Neuron (in vitro differentiated cells): Measurements from ENCODE around the gene RGS10.

ENCODE experiments used
- H2AFZ ChIP-seq: one replicate; pipeline ENCODE4 v1.6.1; 2013; ENCODE audit warnings: low read depth, mild to moderate bottlenecking, inconsistent platforms, low read length, moderate library complexity
- H3K27me3 ChIP-seq: one replicate; pipeline ENCODE4 v1.6.1; 2013; ENCODE audit warnings: low read length; ENCODE audit not compliant: insufficient read depth
- H3K36me3 ChIP-seq: one replicate; pipeline ENCODE4 v1.6.1; 2013; ENCODE audit warnings: low read length; ENCODE audit not compliant: insufficient read depth
- H3K4me1 ChIP-seq: one replicate; pipeline ENCODE4 v1.6.1; 2013; ENCODE audit warnings: low read length; ENCODE audit not compliant: insufficient read depth
- H3K4me3 ChIP-seq: 2 replicates; pipeline ENCODE4 v1.5.1; 2013; ENCODE audit warnings: mild to moderate bottlenecking, low read length, moderate library complexity
- H3K9me3 ChIP-seq: one replicate; pipeline ENCODE4 v1.6.1; 2013; ENCODE audit warnings: low read length

Gene RGS10

DNA sequence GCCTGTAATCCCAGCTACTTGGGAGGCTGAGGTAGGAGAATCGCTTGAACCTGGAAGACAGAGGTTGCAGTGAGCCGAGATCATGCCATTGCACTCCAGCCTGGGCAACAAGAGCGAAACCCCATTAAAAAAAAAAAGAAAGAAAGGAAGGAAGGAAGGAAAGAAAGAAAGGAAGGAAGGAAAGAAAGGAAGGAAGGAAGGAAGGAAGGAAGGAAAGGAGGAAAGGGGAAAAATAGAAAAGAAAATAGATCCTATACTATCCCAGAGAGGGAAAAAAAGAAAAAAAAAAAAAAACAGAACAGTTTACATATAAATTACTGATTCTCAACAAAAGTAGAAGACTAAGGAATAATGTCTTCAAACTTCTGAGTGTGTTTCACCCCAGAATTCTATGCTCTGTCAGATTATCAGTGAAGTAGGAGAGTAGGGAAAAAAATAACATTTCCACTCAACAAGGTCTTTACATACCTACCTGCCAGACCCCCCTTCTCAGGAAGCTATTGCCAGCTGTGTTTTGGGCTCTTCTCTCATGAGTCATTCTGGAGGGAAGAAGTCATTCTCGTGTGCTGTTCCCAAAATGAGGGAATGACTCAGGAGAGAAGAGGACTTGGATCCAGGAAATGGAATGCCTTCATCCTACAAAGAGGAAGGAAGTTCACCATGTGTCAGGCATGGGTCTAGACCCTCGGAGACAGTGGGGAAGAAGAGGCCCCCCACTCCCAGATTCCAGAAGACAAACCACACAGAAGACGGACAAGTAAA is 20.9 kb downstream of the RGS10 start:
- Histone ChIP-seq H2AFZ (no peak overlapping the region), H3K4me3 (no peak overlapping the region), H3K4me1 (no peaks in the 10 kb centered on the region), H3K27me3 (no peaks in the 10 kb centered on the region), H3K9me3 (no peaks in the 10 kb centered on the region), H3K36me3 (no peaks in the 10 kb centered on the region)

DNA sequence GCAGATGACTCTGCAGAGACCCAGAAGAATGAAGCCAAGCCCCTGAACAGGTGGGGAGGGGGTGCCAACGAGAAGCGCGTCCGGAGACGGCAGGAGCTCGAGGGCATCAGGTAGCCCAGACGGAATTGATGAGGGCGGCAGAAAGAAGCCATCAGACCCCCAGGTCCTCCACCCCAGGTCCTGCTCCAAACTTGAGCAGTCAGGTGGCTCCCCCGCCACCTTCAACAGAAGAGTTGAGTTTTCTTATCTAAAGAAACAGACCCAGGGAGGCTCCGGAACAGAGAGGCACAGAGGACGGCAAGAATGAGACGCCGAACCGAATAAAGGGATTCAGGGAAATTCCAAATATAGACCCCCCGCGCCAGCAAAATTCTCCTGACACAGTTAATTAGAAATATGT is 22.2 kb downstream of the RGS10 start:
- Histone ChIP-seq H3K4me3 (no peak overlapping the region), H3K4me1 (no peaks in the 10 kb centered on the region)

DNA sequence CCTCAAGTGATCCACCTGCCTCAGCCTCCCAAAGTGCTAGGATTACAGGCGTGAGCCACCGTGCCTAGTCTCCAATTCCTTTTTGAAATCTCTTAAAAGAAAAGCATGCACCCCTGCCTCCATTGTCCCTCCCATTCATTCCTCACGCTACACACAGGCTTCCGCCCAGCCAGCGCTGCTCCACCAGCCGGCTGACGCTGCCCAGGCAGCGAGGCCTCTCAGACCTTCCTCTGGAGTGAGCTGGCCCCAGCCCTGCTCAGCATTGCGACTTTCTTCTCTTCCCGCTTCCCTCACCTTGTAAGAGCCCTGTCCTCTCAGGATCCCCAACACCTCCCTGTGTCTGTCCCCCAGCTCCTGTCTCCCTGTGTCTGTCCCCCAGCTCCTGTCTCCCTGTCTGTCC is 23.6 kb downstream of the RGS10 start:
- H3K4me1 ChIP-seq = no peaks in the 10 kb centered on the region
- H3K27me3 ChIP-seq = no peaks in the 10 kb centered on the region
- H3K9me3 ChIP-seq = no peaks in the 10 kb centered on the region
- H2AFZ ChIP-seq = no peak overlapping the region
- no peak overlapping the region for H3K4me3 ChIP-seq
- no peaks in the 10 kb centered on the region for H3K36me3 ChIP-seq

More for the DNA sequence above, 22.2 kb downstream of the RGS10 start:
- no peaks in the 10 kb centered on the region for H3K36me3 ChIP-seq
- H2AFZ ChIP-seq = no peak overlapping the region
- H3K9me3 ChIP-seq = no peaks in the 10 kb centered on the region
- H3K27me3 ChIP-seq = no peaks in the 10 kb centered on the region

DNA sequence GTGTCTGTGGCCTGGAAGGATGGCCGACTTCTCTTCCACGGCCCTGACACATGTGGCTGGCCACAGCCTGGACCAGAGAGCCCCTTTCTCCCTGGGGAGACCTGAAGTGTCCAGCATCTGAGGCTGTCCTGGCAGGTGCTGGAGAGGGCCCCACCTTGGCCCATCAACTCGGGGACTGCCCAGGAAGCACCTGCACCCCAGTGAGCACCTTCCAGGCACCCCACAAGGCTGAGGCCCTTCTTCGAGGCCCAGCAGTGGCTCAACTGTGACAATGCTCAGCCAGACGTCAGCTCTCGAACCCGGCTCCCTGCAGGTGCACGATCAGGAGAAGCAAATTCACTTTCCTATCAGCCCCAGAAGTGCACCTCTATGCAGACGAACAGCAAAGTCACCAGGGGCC is 24.3 kb downstream of the RGS10 start:
- Histone ChIP-seq H3K4me3 (no peak overlapping the region), H3K9me3 (no peaks in the 10 kb centered on the region), H3K36me3 (no peaks in the 10 kb centered on the region), H3K27me3 (no peaks in the 10 kb centered on the region), H2AFZ (no peak overlapping the region), H3K4me1 (no peaks in the 10 kb centered on the region)

DNA sequence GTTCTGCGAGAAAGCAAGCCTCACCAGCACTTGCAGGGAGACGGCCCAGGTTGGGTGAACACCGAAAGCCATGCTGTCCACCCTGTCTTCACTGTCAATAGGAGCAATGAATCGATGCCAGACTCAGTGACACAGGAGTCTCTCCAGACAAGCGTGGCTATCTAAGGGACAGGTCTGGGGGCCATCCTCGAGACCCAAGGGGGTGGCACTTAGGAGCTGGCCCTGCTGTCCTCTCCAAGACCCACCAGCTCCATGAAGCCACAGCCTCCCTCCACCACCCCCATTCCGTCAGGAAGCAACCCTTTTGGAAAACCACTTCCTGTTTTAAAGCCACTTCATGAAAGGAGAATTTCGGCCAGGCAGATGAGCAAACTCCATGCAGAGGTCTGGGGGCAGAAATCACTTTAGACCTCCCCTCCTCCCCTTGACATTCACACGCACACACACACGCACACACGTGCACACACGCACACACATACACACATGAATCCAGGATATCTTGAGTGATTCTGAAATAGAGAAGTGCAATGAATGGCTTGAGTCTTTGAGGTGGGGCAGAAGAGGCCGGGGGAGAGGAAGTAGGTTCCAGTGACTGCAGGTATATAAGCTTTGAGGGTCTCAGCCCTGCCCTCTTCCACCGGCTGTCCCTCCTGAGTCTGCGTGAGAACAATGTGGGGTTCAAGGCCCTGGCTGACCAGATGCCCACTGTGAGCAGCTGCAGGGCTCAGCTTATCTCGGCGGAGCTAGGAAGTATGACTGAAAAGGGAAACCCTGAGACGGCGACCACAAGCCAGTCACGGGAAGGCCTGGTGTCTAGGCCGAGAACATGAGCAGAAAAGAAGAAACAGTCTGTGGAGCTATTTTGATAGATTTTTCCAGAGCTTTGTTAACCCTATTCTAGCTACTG is 25.0 kb downstream of the RGS10 start:
- no peaks in the 10 kb centered on the region for H3K9me3 ChIP-seq
- H3K4me3 ChIP-seq = no peak overlapping the region
- H2AFZ ChIP-seq = no peak overlapping the region
- no peaks in the 10 kb centered on the region for H3K27me3 ChIP-seq
- H3K4me1 ChIP-seq = no peaks in the 10 kb centered on the region
- no peaks in the 10 kb centered on the region for H3K36me3 ChIP-seq

DNA sequence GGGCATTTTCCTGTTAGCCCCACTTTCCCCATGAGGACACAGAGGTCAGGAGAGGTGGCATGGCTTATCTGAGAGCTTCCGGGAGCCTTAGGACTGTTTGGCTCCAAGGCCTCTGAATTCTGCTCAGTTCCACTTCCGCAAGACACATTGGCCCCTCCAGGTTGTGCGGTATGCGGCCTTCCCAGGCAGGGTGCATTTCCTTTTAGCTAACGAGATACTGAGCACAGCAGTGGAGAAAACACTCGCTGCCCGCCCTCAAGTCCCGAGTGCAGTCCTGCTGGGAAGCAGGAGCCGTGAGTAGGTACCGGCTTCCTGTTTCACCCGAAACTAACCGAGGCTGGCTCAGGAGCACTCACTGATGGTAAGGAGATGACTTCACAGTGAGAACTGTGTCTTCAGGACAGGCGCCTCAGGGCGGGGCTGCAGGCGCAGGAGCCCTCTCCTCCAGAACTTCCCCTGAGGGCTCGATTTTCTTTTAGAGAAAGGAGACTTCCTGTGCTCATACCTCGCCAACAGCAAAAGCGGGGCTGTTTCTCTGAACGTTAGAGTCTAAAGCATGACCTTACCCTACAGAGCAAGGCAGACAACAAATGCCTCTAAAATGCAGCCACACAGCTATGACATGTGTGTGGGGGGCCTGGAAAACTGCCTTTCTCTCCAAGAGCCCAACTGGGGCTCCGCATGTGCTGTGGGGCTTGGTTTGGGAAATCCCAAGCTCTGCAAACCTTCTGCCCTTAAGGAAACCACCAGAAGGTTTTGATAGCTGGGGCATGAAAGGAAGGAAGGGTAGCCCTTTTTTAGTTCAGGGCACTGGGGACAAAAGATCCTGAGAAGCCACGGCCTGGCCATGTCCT is 25.9 kb downstream of the RGS10 start:
- Histone ChIP-seq H3K4me1 (no peaks in the 10 kb centered on the region), H2AFZ (no peak overlapping the region)

DNA sequence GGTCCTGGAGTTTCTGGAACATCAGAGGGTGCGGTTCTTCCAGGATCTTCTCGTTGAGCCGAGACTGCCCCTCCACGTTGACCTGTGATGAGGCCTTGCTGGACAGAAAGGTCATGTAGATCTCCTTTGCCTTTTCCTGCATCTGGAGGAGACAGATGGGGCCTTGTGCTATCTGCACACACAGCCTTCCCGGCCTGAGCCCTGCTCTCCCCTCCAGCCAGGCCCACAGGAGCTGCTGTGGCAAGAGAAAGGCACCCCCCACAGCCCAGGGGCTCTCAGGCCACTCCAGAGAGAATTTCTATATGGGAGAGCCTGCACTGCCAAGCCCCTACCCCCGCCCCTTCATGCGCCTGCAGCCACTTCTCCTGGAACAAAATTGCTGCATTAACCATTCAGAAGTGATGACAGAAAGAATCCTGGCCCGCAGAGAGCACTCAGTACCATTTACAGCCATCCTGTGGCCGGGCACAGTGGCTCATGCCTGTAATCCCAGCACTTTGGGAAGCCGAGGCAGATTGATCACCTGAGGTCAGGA is 26.9 kb downstream of the RGS10 start:
- peaks cover 2% of the 10 kb centered on the region for H3K27me3 ChIP-seq
- no peaks in the 10 kb centered on the region for H3K36me3 ChIP-seq
- no peak overlapping the region for H2AFZ ChIP-seq
- no peaks in the 10 kb centered on the region for H3K4me1 ChIP-seq
- no peaks in the 10 kb centered on the region for H3K9me3 ChIP-seq
- no peak overlapping the region for H3K4me3 ChIP-seq

More for the DNA sequence above, 25.9 kb downstream of the RGS10 start:
- no peak overlapping the region for H3K4me3 ChIP-seq
- peaks cover 2% of the 10 kb centered on the region for H3K27me3 ChIP-seq
- H3K36me3 ChIP-seq = no peaks in the 10 kb centered on the region
- H3K9me3 ChIP-seq = no peaks in the 10 kb centered on the region

DNA sequence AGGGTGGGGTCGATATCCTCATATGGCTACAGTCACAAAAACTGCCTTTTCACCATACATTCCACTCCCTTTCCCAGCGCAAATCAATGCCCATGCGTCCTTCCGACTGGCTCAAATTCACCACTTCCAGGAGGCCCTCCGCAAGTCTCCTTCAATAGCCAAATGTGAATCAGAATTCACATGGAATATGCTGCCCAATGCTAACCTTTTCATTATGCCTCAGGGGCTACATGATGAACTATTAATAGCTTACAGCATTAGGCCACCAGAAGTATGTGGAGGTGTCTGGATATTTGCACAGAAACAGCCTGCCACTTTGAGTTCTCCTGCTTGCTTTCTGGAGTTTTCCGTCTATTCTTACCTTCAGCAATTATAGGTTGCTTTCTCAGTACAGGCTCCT is 27.7 kb downstream of the RGS10 start:
- peaks cover 5% of the 10 kb centered on the region for H3K27me3 ChIP-seq
- no peak overlapping the region for H3K4me3 ChIP-seq
- no peaks in the 10 kb centered on the region for H3K9me3 ChIP-seq
- H3K36me3 ChIP-seq = no peaks in the 10 kb centered on the region
- no peak overlapping the region for H2AFZ ChIP-seq
- H3K4me1 ChIP-seq = no peaks in the 10 kb centered on the region

DNA sequence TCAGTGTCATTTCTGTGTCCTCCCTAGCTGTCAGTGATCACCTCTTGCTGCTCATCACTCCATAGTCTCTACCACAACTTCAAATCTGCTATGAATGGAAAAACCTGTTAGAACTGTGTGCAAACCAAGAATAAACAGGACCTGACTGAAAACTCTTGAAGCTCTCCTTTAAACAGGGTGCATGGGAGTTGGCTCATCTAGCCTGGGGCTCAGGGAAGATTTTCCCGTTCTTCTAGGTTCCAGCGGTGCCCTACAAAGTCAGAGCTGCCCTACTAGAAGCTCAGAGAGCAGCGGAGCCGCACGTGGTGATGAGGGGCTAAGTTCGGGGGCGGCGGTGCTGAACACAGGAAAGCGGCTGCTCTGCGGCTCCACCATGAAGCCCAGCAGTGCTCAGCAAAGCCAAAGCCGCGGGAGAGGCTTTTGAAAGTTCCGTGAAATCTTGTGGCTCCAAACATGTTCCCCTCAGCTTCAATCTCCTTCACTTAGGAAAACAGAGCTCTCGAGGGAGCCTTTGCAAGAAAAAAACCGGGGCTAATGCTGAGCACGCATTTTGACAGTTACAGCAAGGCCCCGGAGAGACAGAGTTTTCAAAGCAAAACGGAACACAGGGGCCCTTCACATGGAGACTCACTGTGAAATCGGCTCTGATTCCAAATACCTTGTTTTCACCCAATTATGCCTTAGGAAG is 30.5 kb downstream of the RGS10 start:
- H3K4me3 ChIP-seq = no peak overlapping the region
- no peaks in the 10 kb centered on the region for H3K4me1 ChIP-seq
- H3K9me3 ChIP-seq = no peaks in the 10 kb centered on the region
- H3K36me3 ChIP-seq = no peaks in the 10 kb centered on the region
- H2AFZ ChIP-seq = no peak overlapping the region
- H3K27me3 ChIP-seq = peaks cover 5% of the 10 kb centered on the region

DNA sequence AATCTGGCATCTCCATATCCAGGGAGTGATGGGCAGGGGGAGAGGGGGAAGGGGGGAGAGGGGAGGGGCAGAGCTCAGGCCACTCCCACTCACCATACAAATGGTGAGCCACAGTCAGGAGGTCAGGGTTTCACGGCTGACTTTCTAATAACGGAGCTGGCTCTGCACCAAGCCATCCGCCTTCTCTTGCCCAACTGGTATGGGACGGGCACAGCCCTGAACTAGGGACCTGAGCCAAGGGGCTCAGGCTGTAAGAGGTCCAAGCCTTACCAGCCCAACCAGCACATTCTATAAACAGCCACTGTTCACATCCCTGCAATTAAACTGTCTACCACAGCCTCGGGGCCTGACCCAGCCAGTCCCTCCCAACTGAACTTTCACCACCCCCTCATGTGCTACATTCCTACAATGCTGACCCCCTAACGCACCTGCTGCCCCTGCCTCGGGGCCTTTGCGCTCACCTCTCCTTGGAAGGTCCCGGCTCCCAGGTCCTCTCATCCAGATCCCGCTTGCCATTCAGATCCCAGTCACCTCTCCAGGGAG is 32.5 kb downstream of the RGS10 start:
- Histone ChIP-seq H3K36me3 (no peaks in the 10 kb centered on the region), H3K27me3 (peaks cover 5% of the 10 kb centered on the region), H2AFZ (no peak overlapping the region), H3K4me1 (no peaks in the 10 kb centered on the region), H3K4me3 (no peak overlapping the region), H3K9me3 (no peaks in the 10 kb centered on the region)

DNA sequence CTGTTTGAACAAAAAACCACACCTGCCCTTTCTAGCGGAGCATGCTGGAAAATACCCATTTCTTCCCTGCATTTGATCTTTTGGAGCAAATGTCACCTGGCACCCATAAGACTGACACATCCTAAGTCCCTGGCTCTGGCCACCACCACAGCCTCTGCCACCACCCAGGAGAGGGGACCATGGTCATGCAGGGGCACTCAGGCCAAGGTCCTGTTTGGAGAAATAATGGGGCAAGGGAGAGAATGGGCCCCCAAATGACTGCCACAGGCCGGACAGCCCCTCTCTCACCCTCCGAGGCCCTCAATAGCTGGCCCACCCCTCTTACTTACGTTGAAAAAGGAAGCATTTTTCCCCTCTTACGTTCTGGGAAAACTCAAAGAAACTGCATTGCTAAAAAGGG is 35.4 kb downstream of the RGS10 start:
- Histone ChIP-seq H2AFZ (no peak overlapping the region), H3K4me1 (peaks cover 3% of the 10 kb centered on the region), H3K4me3 (no peak overlapping the region), H3K9me3 (peaks cover 3% of the 10 kb centered on the region), H3K36me3 (no peaks in the 10 kb centered on the region), H3K27me3 (peaks cover 11% of the 10 kb centered on the region)
